Peyer's patch (tissue), 4 donors: Measurements from ENCODE around the gene RPL21. TPM values are rescaled to one million over a fixed set of nuclear protein-coding genes. Genes with fewer than 3 reads are reported as not detected.

Experiments used
- DNase-seq, 3 donors: peaks; one replicate each; pipeline ENCODE4 v3.0.0-alpha.2; 2017 to 2019
- H3K27ac ChIP-seq, 4 donors: fragments of 200-600 bp; sonication (generic); one replicate each; pipeline ENCODE4 v1.5.1; 2016 to 2019
- H3K27me3 ChIP-seq, 2 donors: fragments of 200-600 bp; sonication (generic); one replicate each; pipeline ENCODE4 v1.5.1; 2019
- H3K36me3 ChIP-seq, 3 donors: fragments of 200-600 bp; sonication (generic); one replicate each; pipeline ENCODE4 v1.5.1; 2016 to 2019
- H3K4me1 ChIP-seq, 4 donors: fragments of 200-600 bp; sonication (generic); one replicate each; pipeline ENCODE4 v1.5.1; 2016 to 2019
- H3K4me3 ChIP-seq, 4 donors: fragments of 200-600 bp; sonication (generic); 1 replicate in 3 of 4; 2 replicates in 1 of 4; pipeline ENCODE4 v1.5.1; 2016 to 2019; ENCODE audit warnings: mild to moderate bottlenecking in 1 of 4
- H3K9me3 ChIP-seq, 4 donors: fragments of 200-600 bp; sonication (generic); one replicate each; pipeline ENCODE4 v1.5.1; 2016 to 2019; ENCODE audit warnings: mild to moderate bottlenecking in 1 of 4
- POLR2A ChIP-seq, 2 donors: fragments of 450-650 bp; IDR thresholded peaks; one replicate each; pipeline ENCODE4 v1.5.1; 2017; ENCODE audit warnings: antibody characterized with exemption in 2 of 2, mild to moderate bottlenecking in 2 of 2, moderate library complexity in 2 of 2
- total RNA-seq, 4 donors: library from RNA; depleted of rRNA; stranded (reverse); fragments of >200 nt; gene quantifications; one replicate each; pipeline ENCODE4 v1.1.0, GENCODE V29; 2016
- TF ChIP-seq, protein P1 (sequence below), 6 experiments: fragments of 450-650 bp in 4 of 6; fragments of 200-600 bp in 2 of 6; sonication (generic) in 1 of 6; IDR thresholded peaks; one replicate each; pipeline ENCODE4 v1.5.1; 2017 to 2019; ENCODE audit warnings: antibody characterized with exemption in 6 of 6, mild to moderate bottlenecking in 3 of 6, moderate library complexity in 1 of 6

The RPL21 gene
- total RNA-seq, 4 donors from 2014 or later: 179 to 828 (median 278) TPM

DNA sequence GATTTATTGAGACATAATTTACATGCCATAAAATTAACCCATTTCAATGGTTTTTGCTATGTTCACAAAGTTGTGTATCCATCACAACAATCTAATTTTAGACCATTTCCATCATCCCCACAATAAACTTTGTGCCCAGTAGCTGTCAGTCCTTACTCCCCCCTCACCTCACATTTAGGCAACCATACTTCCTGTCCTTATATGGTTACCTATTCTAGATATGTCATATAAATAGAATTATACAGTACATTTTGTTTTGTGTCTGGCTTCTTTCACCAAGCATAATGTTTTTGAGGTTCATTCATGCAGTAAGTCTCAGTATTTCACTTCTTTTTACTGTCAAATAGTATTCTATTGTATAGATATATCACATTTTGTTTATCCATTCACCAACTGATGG lies 23.2 kb upstream of the RPL21 start:
- Histone ChIP-seq H3K4me1 (no peaks in the 10 kb centered on the region), H3K27me3 (no peaks in the 10 kb centered on the region), H3K27ac (peak overlapping the region in 1 of 4 donors; percentile 61), H3K9me3 (no peaks in the 10 kb centered on the region), H3K36me3 (no peaks in the 10 kb centered on the region), H3K4me3 (no peak overlapping the region)
- TF ChIP-seq POLR2A (IDR thresholded peaks at IDR 0.05): no peak
- TF ChIP-seq, protein P1, sequence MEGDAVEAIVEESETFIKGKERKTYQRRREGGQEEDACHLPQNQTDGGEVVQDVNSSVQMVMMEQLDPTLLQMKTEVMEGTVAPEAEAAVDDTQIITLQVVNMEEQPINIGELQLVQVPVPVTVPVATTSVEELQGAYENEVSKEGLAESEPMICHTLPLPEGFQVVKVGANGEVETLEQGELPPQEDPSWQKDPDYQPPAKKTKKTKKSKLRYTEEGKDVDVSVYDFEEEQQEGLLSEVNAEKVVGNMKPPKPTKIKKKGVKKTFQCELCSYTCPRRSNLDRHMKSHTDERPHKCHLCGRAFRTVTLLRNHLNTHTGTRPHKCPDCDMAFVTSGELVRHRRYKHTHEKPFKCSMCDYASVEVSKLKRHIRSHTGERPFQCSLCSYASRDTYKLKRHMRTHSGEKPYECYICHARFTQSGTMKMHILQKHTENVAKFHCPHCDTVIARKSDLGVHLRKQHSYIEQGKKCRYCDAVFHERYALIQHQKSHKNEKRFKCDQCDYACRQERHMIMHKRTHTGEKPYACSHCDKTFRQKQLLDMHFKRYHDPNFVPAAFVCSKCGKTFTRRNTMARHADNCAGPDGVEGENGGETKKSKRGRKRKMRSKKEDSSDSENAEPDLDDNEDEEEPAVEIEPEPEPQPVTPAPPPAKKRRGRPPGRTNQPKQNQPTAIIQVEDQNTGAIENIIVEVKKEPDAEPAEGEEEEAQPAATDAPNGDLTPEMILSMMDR (IDR thresholded peaks at IDR 0.05): no peak
- no peak for DNase-seq

DNA sequence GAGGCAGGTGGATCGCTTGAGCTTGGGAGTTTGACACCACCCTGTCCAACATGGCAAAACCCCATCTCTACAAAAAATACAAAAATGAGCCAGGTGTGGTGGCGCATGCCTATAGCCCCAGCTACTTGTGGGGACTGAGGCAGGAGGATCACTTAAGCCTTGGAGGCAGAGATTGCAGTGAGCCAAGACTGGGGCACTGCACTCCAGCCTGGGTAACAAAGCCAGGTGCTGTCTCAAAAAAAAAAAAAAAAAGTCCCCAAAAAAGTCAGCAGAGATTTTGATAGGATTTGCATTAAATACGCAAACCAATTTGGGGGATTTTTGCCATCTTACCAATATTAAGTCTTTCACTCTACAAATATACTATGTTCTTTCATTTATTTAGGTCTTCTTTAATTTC lies 21.7 kb upstream of the RPL21 start:
- TF ChIP-seq, protein P1 (IDR thresholded peaks at IDR 0.05): no peak
- TF ChIP-seq POLR2A (IDR thresholded peaks at IDR 0.05): no peak
- H3K9me3 ChIP-seq: no peaks in the 10 kb centered on the region
- no peaks in the 10 kb centered on the region for H3K4me1 ChIP-seq
- no peak overlapping the region for H3K27ac ChIP-seq
- H3K36me3 ChIP-seq: no peaks in the 10 kb centered on the region
- H3K27me3 ChIP-seq: no peaks in the 10 kb centered on the region
- DNase-seq: no peak
- H3K4me3 ChIP-seq: no peak overlapping the region

DNA sequence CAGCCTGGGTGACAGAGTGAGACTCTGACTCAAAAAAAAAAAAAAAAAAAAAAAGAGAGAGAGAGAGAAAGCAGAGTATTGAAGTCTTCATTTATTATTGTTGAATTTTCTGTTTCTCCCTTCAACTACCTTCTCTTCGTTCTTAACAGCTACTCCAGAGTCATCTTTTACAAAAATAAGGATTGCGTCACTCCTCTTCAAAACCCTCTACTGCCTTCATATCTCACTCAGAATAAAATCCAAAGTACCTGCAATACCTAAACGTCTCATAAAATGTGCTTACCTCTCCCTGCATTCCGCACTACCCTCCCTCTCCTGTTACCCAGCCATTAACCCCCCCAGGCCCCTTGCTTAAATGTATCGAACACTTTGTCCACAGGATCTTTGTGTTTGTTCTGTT lies 17.4 kb upstream of the RPL21 start:
- DNase-seq: no peak
- Histone ChIP-seq H3K4me3 (no peak overlapping the region), H3K4me1 (no peaks in the 10 kb centered on the region), H3K36me3 (no peaks in the 10 kb centered on the region), H3K9me3 (no peaks in the 10 kb centered on the region), H3K27ac (no peak overlapping the region), H3K27me3 (no peaks in the 10 kb centered on the region)
- TF ChIP-seq, protein P1 (IDR thresholded peaks at IDR 0.05): no peak
- no peak for TF ChIP-seq POLR2A (IDR thresholded peaks at IDR 0.05)

DNA sequence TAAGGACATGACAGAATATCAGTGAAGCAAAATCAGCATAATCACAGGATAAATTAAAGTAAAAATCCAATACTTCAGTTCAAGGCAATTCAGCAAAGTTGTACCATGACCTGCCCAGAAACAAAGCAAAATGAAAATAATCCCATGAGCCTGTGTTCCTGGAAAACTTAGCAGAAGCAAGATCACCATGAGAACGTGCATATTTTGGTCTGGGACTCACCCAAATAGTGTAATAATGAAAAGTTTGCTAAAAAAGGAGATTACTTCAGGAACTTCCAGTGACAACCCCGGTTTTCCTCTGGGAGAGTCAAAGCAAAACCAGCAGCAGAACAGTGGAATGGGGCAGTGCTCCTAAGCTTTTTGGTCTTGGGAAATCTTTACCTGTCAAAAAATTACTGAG lies 14.9 kb upstream of the RPL21 start:
- no peaks in the 10 kb centered on the region for H3K9me3 ChIP-seq
- TF ChIP-seq, protein P1 (IDR thresholded peaks at IDR 0.05): no peak
- no peak for TF ChIP-seq POLR2A (IDR thresholded peaks at IDR 0.05)
- no peaks in the 10 kb centered on the region for H3K36me3 ChIP-seq
- DNase-seq: no peak
- no peaks in the 10 kb centered on the region for H3K4me1 ChIP-seq
- no peaks in the 10 kb centered on the region for H3K27me3 ChIP-seq
- no peak overlapping the region for H3K4me3 ChIP-seq
- no peak overlapping the region for H3K27ac ChIP-seq

DNA sequence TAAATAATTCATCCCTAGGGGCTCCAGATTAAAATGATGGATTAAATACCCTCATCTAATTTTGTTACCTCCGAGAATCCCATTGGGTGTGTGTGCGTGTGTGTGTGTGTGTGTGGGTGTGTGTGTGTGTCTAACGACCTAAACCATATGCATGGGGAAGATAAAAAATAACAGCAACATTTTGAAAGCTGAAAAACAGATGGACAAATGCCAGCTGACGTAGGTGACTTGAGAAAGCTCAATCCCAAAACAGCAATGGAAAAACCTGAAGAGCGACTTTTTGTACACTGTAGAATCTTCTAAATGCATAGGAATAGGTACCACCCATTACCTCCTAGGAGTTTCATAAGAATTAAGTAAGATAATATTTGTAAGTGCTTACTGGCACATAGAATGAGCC lies 8.7 kb upstream of the RPL21 start:
- TF ChIP-seq, protein P1 (IDR thresholded peaks at IDR 0.05): no peak
- no peak for TF ChIP-seq POLR2A (IDR thresholded peaks at IDR 0.05)
- H3K4me3 ChIP-seq: no peak overlapping the region
- no peak overlapping the region for H3K27ac ChIP-seq
- DNase-seq: no peak
- H3K4me1 ChIP-seq: no peaks in the 10 kb centered on the region
- H3K9me3 ChIP-seq: no peaks in the 10 kb centered on the region
- H3K36me3 ChIP-seq: no peaks in the 10 kb centered on the region
- no peaks in the 10 kb centered on the region for H3K27me3 ChIP-seq

DNA sequence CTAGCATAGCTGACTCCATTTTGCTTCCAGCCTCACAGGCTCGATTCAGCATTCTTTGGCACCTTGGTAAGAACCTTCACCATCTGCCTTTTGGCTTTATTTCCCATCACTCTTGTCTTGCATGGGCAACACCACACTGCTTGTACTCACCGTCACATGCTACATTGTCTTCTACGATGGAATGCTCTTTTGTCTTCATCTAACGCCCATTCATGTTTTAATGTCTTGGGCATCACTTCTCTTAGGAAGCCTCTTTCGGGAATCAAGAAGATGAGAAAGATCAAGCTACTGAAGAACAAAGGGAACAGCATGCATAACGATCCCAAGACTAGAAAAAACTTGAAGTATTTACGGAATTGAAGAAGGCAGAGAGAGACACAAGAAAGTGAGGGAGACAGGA lies 5.7 kb upstream of the RPL21 start:
- Histone ChIP-seq H3K36me3 (no peaks in the 10 kb centered on the region), H3K27ac (no peak overlapping the region), H3K4me1 (no peaks in the 10 kb centered on the region), H3K4me3 (no peak overlapping the region), H3K9me3 (no peaks in the 10 kb centered on the region), H3K27me3 (no peaks in the 10 kb centered on the region)
- TF ChIP-seq, protein P1 (IDR thresholded peaks at IDR 0.05): no peak
- no peak for TF ChIP-seq POLR2A (IDR thresholded peaks at IDR 0.05)
- no peak for DNase-seq
